Measurements from ENCODE around the gene NRDE2.
"Not testable (repeated sequence)": the region's sequence is repeated elsewhere in the genome, so short reads cannot be mapped to it uniquely, and the experiment has no call there.

NRDE2 gene

DNA sequence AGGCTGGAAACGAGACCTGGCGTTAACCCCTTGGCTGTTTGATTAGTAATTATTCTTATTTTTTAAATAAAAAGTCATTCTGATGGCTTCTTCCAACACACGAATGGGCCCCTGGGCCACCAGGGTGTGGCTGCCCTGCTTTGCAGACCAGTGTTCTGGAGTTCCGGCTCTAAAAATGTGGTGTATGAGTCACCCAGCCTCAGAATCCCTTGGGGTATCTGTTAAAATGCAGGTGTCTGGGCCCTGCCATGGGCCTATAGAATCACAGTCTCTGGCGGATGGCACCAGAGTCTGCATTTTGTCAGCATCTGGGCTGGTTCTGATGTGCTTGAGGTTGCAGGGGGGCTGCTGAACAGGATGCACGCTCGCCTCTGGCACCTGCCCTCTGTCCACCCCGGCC, 77.9 kb downstream of the NRDE2 start:
- no peak overlapping the region for H3K27ac ChIP-seq (replicated peaks)
- H3K4me3 ChIP-seq (replicated peaks; ENCODE audit: insufficient read depth, low read length), result no peak overlapping the region
- H3K27me3 ChIP-seq (ENCODE audit: insufficient read depth, poor library complexity, severe bottlenecking), result no peaks in the 10 kb centered on the region
- no peak for DNase-seq (ENCODE audit: low read depth in 1 of 2, low spot score in 1 of 2)
- TF ChIP-seq, protein P1, sequence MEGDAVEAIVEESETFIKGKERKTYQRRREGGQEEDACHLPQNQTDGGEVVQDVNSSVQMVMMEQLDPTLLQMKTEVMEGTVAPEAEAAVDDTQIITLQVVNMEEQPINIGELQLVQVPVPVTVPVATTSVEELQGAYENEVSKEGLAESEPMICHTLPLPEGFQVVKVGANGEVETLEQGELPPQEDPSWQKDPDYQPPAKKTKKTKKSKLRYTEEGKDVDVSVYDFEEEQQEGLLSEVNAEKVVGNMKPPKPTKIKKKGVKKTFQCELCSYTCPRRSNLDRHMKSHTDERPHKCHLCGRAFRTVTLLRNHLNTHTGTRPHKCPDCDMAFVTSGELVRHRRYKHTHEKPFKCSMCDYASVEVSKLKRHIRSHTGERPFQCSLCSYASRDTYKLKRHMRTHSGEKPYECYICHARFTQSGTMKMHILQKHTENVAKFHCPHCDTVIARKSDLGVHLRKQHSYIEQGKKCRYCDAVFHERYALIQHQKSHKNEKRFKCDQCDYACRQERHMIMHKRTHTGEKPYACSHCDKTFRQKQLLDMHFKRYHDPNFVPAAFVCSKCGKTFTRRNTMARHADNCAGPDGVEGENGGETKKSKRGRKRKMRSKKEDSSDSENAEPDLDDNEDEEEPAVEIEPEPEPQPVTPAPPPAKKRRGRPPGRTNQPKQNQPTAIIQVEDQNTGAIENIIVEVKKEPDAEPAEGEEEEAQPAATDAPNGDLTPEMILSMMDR (IDR thresholded peaks at IDR 0.05; ENCODE audit: insufficient read depth, low read length), result no peak
- TF ChIP-seq GABPA (IDR thresholded peaks at IDR 0.05; ENCODE audit: low read depth) (no peak), POLR2AphosphoS5 (IDR thresholded peaks at IDR 0.05; ENCODE audit: low read depth) (no peak), SPI1 (IDR thresholded peaks at IDR 0.05; ENCODE audit: borderline replicate concordance, low read depth) (no peak)
- TF ChIP-seq, protein P2, sequence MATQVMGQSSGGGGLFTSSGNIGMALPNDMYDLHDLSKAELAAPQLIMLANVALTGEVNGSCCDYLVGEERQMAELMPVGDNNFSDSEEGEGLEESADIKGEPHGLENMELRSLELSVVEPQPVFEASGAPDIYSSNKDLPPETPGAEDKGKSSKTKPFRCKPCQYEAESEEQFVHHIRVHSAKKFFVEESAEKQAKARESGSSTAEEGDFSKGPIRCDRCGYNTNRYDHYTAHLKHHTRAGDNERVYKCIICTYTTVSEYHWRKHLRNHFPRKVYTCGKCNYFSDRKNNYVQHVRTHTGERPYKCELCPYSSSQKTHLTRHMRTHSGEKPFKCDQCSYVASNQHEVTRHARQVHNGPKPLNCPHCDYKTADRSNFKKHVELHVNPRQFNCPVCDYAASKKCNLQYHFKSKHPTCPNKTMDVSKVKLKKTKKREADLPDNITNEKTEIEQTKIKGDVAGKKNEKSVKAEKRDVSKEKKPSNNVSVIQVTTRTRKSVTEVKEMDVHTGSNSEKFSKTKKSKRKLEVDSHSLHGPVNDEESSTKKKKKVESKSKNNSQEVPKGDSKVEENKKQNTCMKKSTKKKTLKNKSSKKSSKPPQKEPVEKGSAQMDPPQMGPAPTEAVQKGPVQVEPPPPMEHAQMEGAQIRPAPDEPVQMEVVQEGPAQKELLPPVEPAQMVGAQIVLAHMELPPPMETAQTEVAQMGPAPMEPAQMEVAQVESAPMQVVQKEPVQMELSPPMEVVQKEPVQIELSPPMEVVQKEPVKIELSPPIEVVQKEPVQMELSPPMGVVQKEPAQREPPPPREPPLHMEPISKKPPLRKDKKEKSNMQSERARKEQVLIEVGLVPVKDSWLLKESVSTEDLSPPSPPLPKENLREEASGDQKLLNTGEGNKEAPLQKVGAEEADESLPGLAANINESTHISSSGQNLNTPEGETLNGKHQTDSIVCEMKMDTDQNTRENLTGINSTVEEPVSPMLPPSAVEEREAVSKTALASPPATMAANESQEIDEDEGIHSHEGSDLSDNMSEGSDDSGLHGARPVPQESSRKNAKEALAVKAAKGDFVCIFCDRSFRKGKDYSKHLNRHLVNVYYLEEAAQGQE (IDR thresholded peaks at IDR 0.05; ENCODE audit: insufficient replicate concordance, low read depth), result no peak

DNA sequence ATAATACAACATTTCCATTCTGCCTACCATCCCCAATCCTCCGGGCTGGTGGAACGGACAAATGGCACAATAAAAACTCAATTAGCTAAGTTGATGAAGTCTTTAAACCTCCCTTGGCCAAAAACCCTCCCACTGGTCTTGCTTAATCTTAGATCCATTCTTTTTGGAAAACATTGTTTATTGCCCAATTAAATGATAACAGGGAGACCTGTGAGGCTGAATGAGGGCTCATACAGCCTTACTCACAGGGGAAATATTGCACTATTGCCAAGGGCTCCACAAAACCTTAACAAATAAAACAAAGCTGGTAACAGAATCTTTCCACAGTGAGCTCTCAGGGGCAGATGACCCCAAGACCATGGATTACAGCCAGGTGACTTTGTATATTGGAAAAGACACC, 83.1 kb downstream of the NRDE2 start:
- TF ChIP-seq SPI1 (IDR thresholded peaks at IDR 0.05; ENCODE audit: borderline replicate concordance, low read depth), result no peak
- Histone ChIP-seq H3K27ac (replicated peaks) (no peak overlapping the region), H3K4me3 (replicated peaks; ENCODE audit: insufficient read depth, low read length) (no peak overlapping the region), H3K27me3 (ENCODE audit: insufficient read depth, poor library complexity, severe bottlenecking) (no peaks in the 10 kb centered on the region)
- no peak for DNase-seq (ENCODE audit: low read depth in 1 of 2, low spot score in 1 of 2)

DNA sequence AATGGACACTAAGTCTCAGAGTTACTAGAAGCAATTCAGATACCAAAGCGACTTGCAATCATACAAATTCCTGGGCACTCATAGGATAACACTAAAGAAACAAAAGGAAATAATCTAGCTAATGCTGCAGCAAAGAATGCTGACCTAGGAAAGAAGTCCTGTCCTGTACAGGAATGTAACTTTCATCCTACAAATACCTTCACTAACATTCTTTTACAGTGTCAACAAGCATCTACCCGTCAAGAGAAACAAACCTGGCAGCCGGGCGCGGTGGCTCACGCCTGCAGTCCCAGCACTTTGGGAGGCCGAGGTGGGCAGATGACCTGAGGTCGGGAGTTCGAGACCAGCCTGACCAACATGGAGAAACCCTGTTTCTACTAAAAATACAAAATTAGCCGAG, 84.3 kb downstream of the NRDE2 start:
- not testable (repeated sequence) for H3K27me3 ChIP-seq (ENCODE audit: insufficient read depth, poor library complexity, severe bottlenecking); H3K27ac ChIP-seq (replicated peaks); H3K4me3 ChIP-seq (replicated peaks; ENCODE audit: insufficient read depth, low read length); DNase-seq (ENCODE audit: low read depth in 1 of 2, low spot score in 1 of 2)

DNA sequence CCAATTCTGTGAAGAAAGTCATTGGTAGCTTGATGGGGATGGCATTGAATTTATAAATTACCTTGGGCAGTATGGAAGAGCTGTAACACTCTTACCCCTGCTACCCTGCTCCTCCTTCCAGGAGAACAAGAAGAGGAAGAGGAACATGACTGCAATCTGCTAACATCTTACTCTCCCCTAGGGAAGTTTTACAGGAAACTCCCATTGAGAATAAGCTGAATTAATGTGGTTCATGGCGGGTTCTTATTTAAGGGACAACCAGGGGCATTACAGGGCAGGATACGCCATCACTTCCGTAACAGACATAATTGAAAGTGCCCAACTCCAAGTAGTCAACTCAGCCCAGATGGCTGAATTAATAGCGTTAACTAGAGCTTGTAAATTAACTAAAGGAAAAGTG, 84.8 kb downstream of the NRDE2 start:
- Histone ChIP-seq H3K27me3 (ENCODE audit: insufficient read depth, poor library complexity, severe bottlenecking) (no peaks in the 10 kb centered on the region), H3K4me3 (replicated peaks; ENCODE audit: insufficient read depth, low read length) (no peak overlapping the region), H3K27ac (replicated peaks) (no peak overlapping the region)
- no peak for DNase-seq (ENCODE audit: low read depth in 1 of 2, low spot score in 1 of 2)
- TF ChIP-seq POLR2AphosphoS5 (IDR thresholded peaks at IDR 0.05; ENCODE audit: low read depth) (no peak), GABPA (IDR thresholded peaks at IDR 0.05; ENCODE audit: low read depth) (no peak), SPI1 (IDR thresholded peaks at IDR 0.05; ENCODE audit: borderline replicate concordance, low read depth) (no peak)
- TF ChIP-seq, protein P1 (IDR thresholded peaks at IDR 0.05; ENCODE audit: insufficient read depth, low read length), result no peak
- TF ChIP-seq, protein P2 (IDR thresholded peaks at IDR 0.05; ENCODE audit: insufficient replicate concordance, low read depth), result no peak

DNA sequence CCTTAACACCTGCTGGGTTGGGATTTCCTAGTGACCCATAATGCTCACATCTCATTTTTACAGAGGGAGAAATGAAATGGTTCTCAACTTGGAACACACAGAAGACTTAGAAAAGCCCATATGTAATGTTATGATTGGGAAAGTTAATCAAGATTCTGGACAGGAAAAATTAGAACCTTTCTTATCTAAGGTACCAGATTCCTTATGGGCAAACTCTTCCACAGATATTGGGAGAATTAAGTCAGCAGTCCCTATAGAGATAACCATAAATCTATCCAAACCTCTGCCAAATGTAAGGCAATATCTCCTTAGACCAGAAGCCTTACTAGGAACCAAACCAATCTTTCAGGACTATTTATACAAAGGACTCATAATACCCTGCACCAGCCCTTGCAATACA, 89.3 kb downstream of the NRDE2 start:
- Histone ChIP-seq H3K27me3 (ENCODE audit: insufficient read depth, poor library complexity, severe bottlenecking) (no peaks in the 10 kb centered on the region), H3K27ac (replicated peaks) (no peak overlapping the region), H3K4me3 (replicated peaks; ENCODE audit: insufficient read depth, low read length) (no peak overlapping the region)
- no peak for DNase-seq (ENCODE audit: low read depth in 1 of 2, low spot score in 1 of 2)
- TF ChIP-seq GABPA (IDR thresholded peaks at IDR 0.05; ENCODE audit: low read depth), result no peak
- TF ChIP-seq, protein P1 (IDR thresholded peaks at IDR 0.05; ENCODE audit: insufficient read depth, low read length), result no peak
- no peak for TF ChIP-seq SPI1 (IDR thresholded peaks at IDR 0.05; ENCODE audit: borderline replicate concordance, low read depth)
- TF ChIP-seq POLR2AphosphoS5 (IDR thresholded peaks at IDR 0.05; ENCODE audit: low read depth), result no peak
- TF ChIP-seq, protein P2 (IDR thresholded peaks at IDR 0.05; ENCODE audit: insufficient replicate concordance, low read depth), result no peak

Measured in HL-60 (cell line).